ENCODE data around the gene MSH5. TPM values are rescaled to one million over a fixed set of nuclear protein-coding genes. Genes with fewer than 3 reads are reported as not detected.

Gene MSH5
- total and polyA plus RNA-seq, 2 of the 13 experiments (the other 11 are each of a cell fraction or from before 2014, with no cell fraction given): 10.2 to 38.7 TPM

- TF ChIP-seq NR2F1 (CRISPR knock-in tag; IDR thresholded peaks at IDR 0.05): peak; percentile 25 to 72; a peak in 2 of 4 replicates
- peak; percentile 5 for TF ChIP-seq TEAD3 (CRISPR knock-in tag; optimal IDR thresholded peaks at IDR 0.05; ENCODE audit: borderline replicate concordance)
- 0 out of 2 replicates have a peak, but pooled peaks have one; percentile 49 for TF ChIP-seq ARNT2 (CRISPR knock-in tag; IDR thresholded peaks at IDR 0.05; ENCODE audit: low read depth)
- TF ChIP-seq ZNF761 (CRISPR knock-in tag; conservative IDR thresholded peaks at IDR 0.05): 0 out of 2 replicates have a peak, but pooled peaks have one; percentile 21
- peak; percentile 18 for TF ChIP-seq HNRNPLL (IDR thresholded peaks at IDR 0.05; ENCODE audit: low read depth, low read length, poor library complexity, severe bottlenecking)
- peak; percentile 96 for TF ChIP-seq HNRNPL (IDR thresholded peaks at IDR 0.05; ENCODE audit: low read depth, low read length)
- TF ChIP-seq ZBTB7A (CRISPR knock-in tag; IDR thresholded peaks at IDR 0.05): peak; percentile 56
- peak; percentile 60; the same call in 1 of the 2 replicates for TF ChIP-seq ZNF776 (CRISPR knock-in tag; IDR thresholded peaks at IDR 0.05)
- TF ChIP-seq KDM5B (CRISPR knock-in tag; IDR thresholded peaks at IDR 0.05; ENCODE audit: borderline replicate concordance): peak; percentile 70; the same call in 1 of the 2 replicates
- peak; percentile 57 for TF ChIP-seq CTCF (CRISPR knock-in tag; IDR thresholded peaks at IDR 0.05)
- 0 out of 2 replicates have a peak, but pooled peaks have one; percentile 34 for TF ChIP-seq SRY (CRISPR knock-in tag; IDR thresholded peaks at IDR 0.05)
- TF ChIP-seq KAT7 (CRISPR knock-in tag; IDR thresholded peaks at IDR 0.05; ENCODE audit: borderline replicate concordance): no peak
- TF ChIP-seq HNF1B (CRISPR knock-in tag; IDR thresholded peaks at IDR 0.05): peak; percentile 16; the same call in 1 of the 2 replicates
- TF ChIP-seq ZNF501 (CRISPR knock-in tag; IDR thresholded peaks at IDR 0.05): 0 out of 2 replicates have a peak, but pooled peaks have one; percentile 16
- TF ChIP-seq ZNF883 (CRISPR knock-in tag; IDR thresholded peaks at IDR 0.05; ENCODE audit: not compliant biosample characterization): peak; percentile 36
- TF ChIP-seq HDAC1 (CRISPR knock-in tag; IDR thresholded peaks at IDR 0.05): peak; percentile 9; the same call in 1 of the 2 replicates
- TF ChIP-seq PITX1 (CRISPR knock-in tag; IDR thresholded peaks at IDR 0.05): peak; percentile 35; the same call in 1 of the 2 replicates
- peak; percentile 9; the same call in 1 of the 2 replicates for TF ChIP-seq ZNF292 (CRISPR knock-in tag; IDR thresholded peaks at IDR 0.05; ENCODE audit: borderline replicate concordance, low read depth)
- 0 out of 2 replicates have a peak, but pooled peaks have one; percentile 18 for TF ChIP-seq NCOA2 (CRISPR knock-in tag; IDR thresholded peaks at IDR 0.05)
- TF ChIP-seq ZNF598 (CRISPR knock-in tag; IDR thresholded peaks at IDR 0.05; ENCODE audit: borderline replicate concordance): 0 out of 2 replicates have a peak, but pooled peaks have one; percentile 63
- 0 out of 2 replicates have a peak, but pooled peaks have one; percentile 42 for TF ChIP-seq ZNF576 (CRISPR knock-in tag; IDR thresholded peaks at IDR 0.05)
- no peak for TF ChIP-seq BRF2 (CRISPR knock-in tag; IDR thresholded peaks at IDR 0.05)
- peak; percentile 35; the same call in 1 of the 2 replicates for TF ChIP-seq NR2F6 (IDR thresholded peaks at IDR 0.05)
- peak; percentile 29; the same call in 1 of the 2 replicates for TF ChIP-seq NR2F6 (CRISPR knock-in tag; IDR thresholded peaks at IDR 0.05)
- peak; percentile 97 for TF ChIP-seq BCL6 (CRISPR knock-in tag; IDR thresholded peaks at IDR 0.05)
Measured at GRCh38 chr6:31775633-31776484, 36.1 kb downstream of the MSH5 start (continued).

Measured in HepG2 (cell line).